Mucosa of gallbladder (tissue), 1 donor: ENCODE results near the gene MORN4. TPM values are rescaled to one million over a fixed set of nuclear protein-coding genes. Genes with fewer than 3 reads are reported as not detected.
A peak's percentile ranks its signal among the peaks of the same experiment; 100 is the strongest.
"Not testable (repeated sequence)": the region's sequence is repeated elsewhere in the genome, so short reads cannot be mapped to it uniquely, and the experiment has no call there.

Experiments used
- DNase-seq: peaks from one replicate; pipeline ENCODE4 v3.0.0-alpha.2; 2020; ENCODE audit warnings: low spot score
- total RNA-seq: library from RNA; stranded (reverse); gene quantifications from one replicate; pipeline ENCODE4 v1.2.1, GENCODE V29; 2021
- donor health status: DM: no; HTN: no; CAD: no.

The MORN4 gene
- total RNA-seq, result 6.9 TPM

GRCh38 chr10:97632949-97633884, at the start of gene MORN4:
TSS of gene MORN4 (minus strand) at chr10:97633500. CDS start at chr10:97619653, 13,847 bp downstream.
- DNase-seq, result peak; percentile 95

- no peak for DNase-seq
Observed at GRCh38 chr10:97682042-97682441, 48.7 kb upstream of the MORN4 start.

- DNase-seq, result no peak
Observed at GRCh38 chr10:97679594-97679993, 46.3 kb upstream of the MORN4 start.

GRCh38 chr10:97676770-97677581, 43.7 kb upstream of the MORN4 start:
- no peak for DNase-seq

- no peak for DNase-seq
Observed at GRCh38 chr10:97675222-97675621, 41.9 kb upstream of the MORN4 start.

GRCh38 chr10:97673736-97674525, 40.6 kb upstream of the MORN4 start:
- no peak for DNase-seq

- no peak for DNase-seq
Observed at GRCh38 chr10:97669571-97669970, 36.3 kb upstream of the MORN4 start.

- DNase-seq, result no peak
Observed at GRCh38 chr10:97667463-97667862, 34.2 kb upstream of the MORN4 start.

- DNase-seq, result no peak
Observed at GRCh38 chr10:97666992-97667391, 33.7 kb upstream of the MORN4 start.

- no peak for DNase-seq
Observed at GRCh38 chr10:97664282-97664850, 31.1 kb upstream of the MORN4 start.

GRCh38 chr10:97659589-97659988, 26.3 kb upstream of the MORN4 start:
- DNase-seq, result no peak

- no peak for DNase-seq
Observed at GRCh38 chr10:97656777-97657176, 23.5 kb upstream of the MORN4 start.

GRCh38 chr10:97651773-97652172, 18.5 kb upstream of the MORN4 start:
- DNase-seq, result no peak

- no peak for DNase-seq
Observed at GRCh38 chr10:97650726-97651125, 17.4 kb upstream of the MORN4 start.

GRCh38 chr10:97649405-97649750, 16.1 kb upstream of the MORN4 start:
- DNase-seq, result not testable (repeated sequence)

GRCh38 chr10:97648562-97649404, 15.5 kb upstream of the MORN4 start:
- DNase-seq, result peak; percentile 47

GRCh38 chr10:97647556-97647955, 14.3 kb upstream of the MORN4 start:
- no peak for DNase-seq

- no peak for DNase-seq
Observed at GRCh38 chr10:97644936-97645335, 11.6 kb upstream of the MORN4 start.

GRCh38 chr10:97643441-97643985, 10.2 kb upstream of the MORN4 start:
- DNase-seq, result no peak

- not testable (repeated sequence) for DNase-seq
Observed at GRCh38 chr10:97642471-97643159, 9.3 kb upstream of the MORN4 start.
